K562 (cell line): Measurements from ENCODE around the gene SEC16A.

Experiments
- NKRF ChIP-seq: fragments of 450-650 bp; IDR thresholded peaks from 2 replicates; pipeline ENCODE4 v1.6.1; 2016; ENCODE audit warnings: borderline replicate concordance
- ZSCAN29 ChIP-seq: fragments of 450-650 bp; IDR thresholded peaks from 2 replicates; pipeline ENCODE4 v1.6.1; 2017

GRCh38 chr9:136447173-136447778, 35.6 kb downstream of the SEC16A start:
- TF ChIP-seq NKRF, result no peak
- no peak for TF ChIP-seq ZSCAN29
